Sciatic nerve (tissue), 1 donor: ENCODE results near the gene SZRD1. TPM values are rescaled to one million over a fixed set of nuclear protein-coding genes. Genes with fewer than 3 reads are reported as not detected.

Experiments used
- total RNA-seq: library from RNA; stranded (reverse); fragmentation: NEBNext Ultra II Directional; extraction: Animal tissue kit (Norgen Biotek cat#: 25700); gene quantifications from one replicate; pipeline ENCODE4 v1.2.1, GENCODE V29; 2021
- donor health status: DM: no; HTN: no; CAD: no.

SZRD1 gene
- total RNA-seq, 1 donor from 2014 or later, result 99.4 TPM

Other genes with a start within 250 kb of the SZRD1 start
- 31.3 TPM for gene EPHA2, start 211.2 kb upstream of the SZRD1 start, total RNA-seq
- 4.6 TPM for gene ARHGEF19, start 154.6 kb upstream of the SZRD1 start, total RNA-seq
- 9.8 TPM for gene CPLANE2, start 130.1 kb upstream of the SZRD1 start, total RNA-seq
- 27.3 TPM for gene FBXO42, start 14.8 kb upstream of the SZRD1 start, total RNA-seq
- 0.49 TPM for gene SPATA21, start 70.2 kb downstream of the SZRD1 start, total RNA-seq
- gene NECAP2, start 73.5 kb downstream of the SZRD1 start, total RNA-seq, result 52.9 TPM
- 13,769 TPM for gene RNU1-1, start 147.0 kb downstream of the SZRD1 start, total RNA-seq
- 40.4 TPM for gene NBPF1, start 246.3 kb downstream of the SZRD1 start, total RNA-seq